Measurements from ENCODE around the gene PDZD2.
"Not testable (repeated sequence)": the region's sequence is repeated elsewhere in the genome, so short reads cannot be mapped to it uniquely, and the experiment has no call there.

The PDZD2 gene

GRCh38 chr5:31691408-31691807, 52.5 kb downstream of the PDZD2 start:
- not testable (repeated sequence) for DNase-seq (ENCODE audit: low read depth)

DNA sequence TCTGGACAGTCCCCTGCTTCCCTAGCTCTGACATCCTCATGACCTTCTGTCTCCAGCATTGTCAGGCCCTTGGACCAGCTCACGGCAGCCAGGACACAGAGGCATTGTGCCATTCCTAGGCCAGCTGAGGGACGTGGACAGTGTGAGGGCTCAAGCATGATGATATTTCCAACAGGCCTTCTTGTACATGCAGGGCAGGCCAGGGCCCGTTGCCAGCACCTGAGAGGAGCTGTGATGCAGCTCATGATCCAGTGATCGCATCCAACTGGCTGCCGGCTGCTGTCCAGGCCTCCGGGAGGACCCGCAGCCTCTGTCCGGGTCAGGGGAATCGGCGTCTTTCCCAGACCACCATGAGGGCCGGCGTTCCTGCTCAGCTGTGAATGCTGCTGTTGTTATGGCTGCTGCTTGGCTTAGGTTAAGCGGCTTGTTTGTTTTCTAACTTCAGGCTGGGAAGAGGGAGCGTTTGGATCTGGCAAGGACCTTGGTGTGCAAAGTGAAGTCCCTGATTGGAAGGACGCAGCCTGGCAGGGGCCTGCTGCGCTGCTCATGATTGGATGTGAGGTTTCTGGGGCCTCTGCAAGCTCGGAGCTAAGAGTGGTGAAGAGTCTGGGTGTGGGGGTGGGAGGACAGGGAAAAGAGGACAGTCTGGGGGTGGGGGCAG, 53.8 kb downstream of the PDZD2 start:
- no peak for DNase-seq (ENCODE audit: low read depth)

DNA sequence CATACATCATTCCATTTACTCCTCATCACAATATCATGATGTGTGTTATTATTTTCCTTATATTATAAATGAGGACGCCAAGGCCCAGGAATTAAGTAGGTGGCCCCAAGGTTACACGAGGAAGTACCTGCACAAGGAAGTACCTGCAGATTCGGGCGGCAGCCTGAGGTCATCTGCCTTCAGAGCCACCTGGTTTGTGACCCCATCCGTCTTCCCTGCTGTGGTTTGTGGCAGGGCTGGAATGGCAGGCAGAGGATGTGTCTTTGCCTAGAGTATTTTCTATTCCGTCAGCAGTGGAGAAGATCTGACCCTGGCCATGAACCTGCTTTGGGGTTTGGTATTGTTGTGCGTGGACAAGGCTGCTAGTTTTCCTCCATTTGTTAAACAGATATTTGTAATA, 59.7 kb downstream of the PDZD2 start:
- DNase-seq (ENCODE audit: low read depth) = no peak

- no peak for DNase-seq (ENCODE audit: low read depth)
Observed at GRCh38 chr5:31701642-31702299, 62.8 kb downstream of the PDZD2 start.

DNA sequence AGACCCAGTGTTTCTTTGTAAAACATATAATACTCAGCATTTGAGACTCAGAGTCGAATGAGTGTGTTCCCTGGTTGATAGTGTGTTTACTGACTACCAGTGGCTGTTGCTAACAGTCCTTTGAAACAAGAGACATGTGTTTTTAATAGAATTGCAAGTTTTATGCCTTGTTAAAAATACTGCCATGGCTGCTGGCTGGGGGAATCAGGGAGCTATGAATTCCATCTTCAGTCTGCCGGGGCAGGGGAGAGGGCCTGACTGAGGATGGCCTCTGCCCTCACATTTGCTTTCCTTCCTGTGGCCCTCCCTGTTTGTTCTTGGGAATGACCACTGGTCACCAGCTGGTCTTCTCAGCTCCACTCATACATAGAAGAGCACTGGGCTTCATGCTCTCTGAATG, 63.8 kb downstream of the PDZD2 start:
- no peak for DNase-seq (ENCODE audit: low read depth)

DNA sequence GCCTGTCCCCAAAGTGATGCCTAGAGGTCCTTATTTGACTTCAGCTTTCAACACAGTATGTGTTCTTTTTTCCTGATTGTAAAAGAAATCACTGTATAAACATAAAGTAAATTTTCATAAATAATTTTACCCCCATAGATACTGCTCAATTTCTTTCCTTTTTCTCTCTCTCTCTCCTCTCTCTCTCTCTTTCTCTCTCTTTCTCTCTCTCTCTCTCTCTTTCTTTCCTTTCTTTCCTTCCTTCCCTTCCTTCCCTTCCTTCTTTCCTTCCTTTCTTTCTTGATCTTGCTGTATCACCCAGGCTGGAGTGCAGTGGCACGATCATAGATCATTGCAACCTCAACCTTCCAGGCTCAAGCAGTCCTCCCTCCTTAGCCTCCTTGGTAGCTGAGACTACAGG, 64.8 kb downstream of the PDZD2 start:
- DNase-seq (ENCODE audit: low read depth) = no peak

GRCh38 chr5:31706186-31706585, 67.3 kb downstream of the PDZD2 start:
- no peak for DNase-seq (ENCODE audit: low read depth)

DNA sequence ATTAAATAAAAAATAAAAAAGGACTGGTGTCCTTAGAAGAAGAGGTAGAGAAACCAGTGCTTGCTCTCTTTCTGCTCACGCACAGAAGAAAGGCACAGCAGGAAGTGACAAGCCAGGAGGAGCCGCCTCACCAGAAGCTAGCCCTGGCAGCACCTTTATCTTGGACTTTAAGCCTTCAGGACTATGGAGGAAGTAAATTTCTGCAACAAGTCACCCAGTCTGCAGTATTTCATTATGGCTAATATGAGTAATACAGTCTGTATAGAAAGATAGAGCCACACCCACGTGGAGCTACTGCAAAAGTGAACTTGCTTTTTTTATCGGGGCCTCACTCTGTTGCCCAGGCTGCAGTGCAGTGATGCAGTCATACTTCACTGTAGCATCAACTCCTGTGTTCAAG, 68.4 kb downstream of the PDZD2 start:
- no peak for DNase-seq (ENCODE audit: low read depth)

- no peak for DNase-seq (ENCODE audit: low read depth)
Observed at GRCh38 chr5:31708089-31708488, 69.2 kb downstream of the PDZD2 start.

DNA sequence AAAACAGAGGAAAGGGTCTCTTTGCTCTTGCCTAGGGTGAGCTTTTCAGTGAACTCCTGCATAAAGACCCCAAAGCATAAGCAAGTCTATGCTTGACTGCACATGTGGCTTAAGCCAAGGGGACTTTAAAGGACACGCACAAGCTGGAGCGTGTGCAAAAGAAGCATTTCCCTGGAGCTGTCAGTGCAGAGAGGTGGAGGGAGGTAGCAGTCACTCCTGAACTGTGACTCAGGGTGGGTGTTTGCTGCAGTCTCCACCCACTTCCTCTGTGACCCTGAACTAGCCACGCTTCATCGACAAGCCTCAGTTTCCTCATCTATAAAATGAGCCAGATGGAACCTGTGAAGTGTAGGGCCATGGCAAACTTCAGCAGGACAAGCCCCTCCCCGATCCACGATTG, 72.4 kb downstream of the PDZD2 start:
- DNase-seq (ENCODE audit: low read depth) = no peak

- DNase-seq (ENCODE audit: low read depth) = no peak
Observed at GRCh38 chr5:31711935-31712592, 73.1 kb downstream of the PDZD2 start.

DNA sequence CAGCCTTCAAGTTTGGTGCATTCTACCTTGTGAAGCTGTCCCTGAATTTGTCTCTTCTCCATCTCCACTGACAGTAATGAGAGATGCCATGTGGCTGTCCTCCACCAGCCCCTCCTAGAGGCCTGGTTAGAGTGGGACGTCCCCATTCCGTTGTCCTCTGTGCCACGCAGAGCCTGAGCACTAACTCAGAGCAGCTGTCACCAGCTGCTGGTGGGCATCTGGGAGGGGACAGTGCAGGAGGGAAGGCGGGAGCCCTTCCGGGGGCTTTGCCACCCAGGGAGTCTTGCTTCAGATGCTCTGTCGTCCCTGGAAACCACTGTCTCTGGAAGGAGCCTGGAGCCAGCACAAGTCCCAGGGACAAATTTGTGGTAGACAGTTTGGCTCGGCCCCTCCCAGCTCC, 78.6 kb downstream of the PDZD2 start:
- no peak for DNase-seq (ENCODE audit: low read depth)

DNA sequence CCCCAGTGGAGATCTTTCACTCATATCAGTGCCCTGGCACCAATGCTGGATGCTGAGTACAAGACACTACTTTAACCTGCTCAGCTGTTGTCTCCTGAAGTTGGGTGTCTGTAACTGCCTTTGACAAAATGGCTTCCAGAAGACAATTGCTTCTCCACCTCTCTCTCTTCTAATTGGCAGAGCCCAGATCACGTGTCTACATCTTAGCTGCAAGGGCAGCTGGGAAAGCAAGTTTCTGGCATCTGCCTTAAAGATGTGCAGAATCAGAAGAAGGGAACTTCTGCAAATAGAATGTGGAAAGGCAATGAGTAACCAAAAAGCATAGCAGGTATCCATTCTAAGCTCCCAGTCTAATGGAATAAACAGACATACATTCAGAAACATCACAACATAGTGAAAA, 81.1 kb downstream of the PDZD2 start:
- no peak for DNase-seq (ENCODE audit: low read depth)

DNA sequence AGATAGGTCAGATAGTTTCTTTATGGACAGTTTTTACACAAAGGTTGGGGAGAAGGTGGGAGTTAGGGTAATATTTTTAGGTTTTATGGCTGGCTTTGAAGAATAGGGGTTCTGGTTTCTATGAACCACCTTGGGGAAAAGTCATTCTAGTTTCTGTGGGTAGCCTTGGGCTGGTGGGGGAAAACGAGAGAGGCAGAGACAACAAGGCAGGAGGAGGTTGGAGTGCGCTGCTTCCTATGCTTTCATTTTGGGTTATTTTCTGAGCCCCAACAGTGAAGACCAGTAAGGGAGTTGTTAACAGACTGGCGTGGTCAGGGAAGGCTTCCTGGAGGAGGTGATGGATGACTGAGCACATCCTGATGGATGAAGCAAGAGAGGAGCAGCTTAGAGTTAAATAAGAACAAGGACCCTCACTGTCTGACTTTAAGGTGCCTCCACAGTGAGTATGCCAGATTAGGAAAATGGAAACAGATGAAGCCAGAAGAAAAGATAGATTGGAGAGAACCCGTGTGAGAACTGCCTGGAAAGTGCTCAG, 81.9 kb downstream of the PDZD2 start:
- no peak for DNase-seq (ENCODE audit: low read depth)

DNA sequence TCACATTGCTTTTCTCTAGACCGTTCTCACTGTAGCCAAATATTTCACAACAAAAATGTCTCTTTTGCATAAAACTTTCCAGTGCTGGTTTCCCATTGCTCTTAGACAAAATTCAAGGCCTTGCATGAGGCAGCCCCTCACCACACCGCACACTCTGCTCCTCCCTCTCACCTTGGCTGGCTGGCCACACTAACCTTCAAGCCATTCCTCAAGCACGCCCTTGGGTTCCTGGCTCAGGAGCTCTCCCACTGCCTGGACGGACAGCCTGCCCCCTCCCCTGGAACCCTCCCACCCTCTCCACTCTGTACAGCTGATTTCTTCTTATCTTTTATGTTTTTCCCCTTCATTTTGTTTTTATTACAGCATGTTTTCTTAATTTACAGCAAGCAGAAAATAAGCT, 83.2 kb downstream of the PDZD2 start:
- no peak for DNase-seq (ENCODE audit: low read depth)

GRCh38 chr5:31725996-31726395, 87.1 kb downstream of the PDZD2 start:
- no peak for DNase-seq (ENCODE audit: low read depth)

- no peak for DNase-seq (ENCODE audit: low read depth)
Observed at GRCh38 chr5:31726952-31727351, 88.0 kb downstream of the PDZD2 start.

- DNase-seq (ENCODE audit: low read depth) = no peak
Observed at GRCh38 chr5:31728039-31728438, 89.1 kb downstream of the PDZD2 start.

- not testable (repeated sequence) for DNase-seq (ENCODE audit: low read depth)
Observed at GRCh38 chr5:31728806-31729205, 89.9 kb downstream of the PDZD2 start.

GRCh38 chr5:31730139-31730538, 91.2 kb downstream of the PDZD2 start:
- no peak for DNase-seq (ENCODE audit: low read depth)

- DNase-seq (ENCODE audit: low read depth) = peak; percentile 15
Observed at GRCh38 chr5:31731016-31731415, 92.1 kb downstream of the PDZD2 start.

DNA sequence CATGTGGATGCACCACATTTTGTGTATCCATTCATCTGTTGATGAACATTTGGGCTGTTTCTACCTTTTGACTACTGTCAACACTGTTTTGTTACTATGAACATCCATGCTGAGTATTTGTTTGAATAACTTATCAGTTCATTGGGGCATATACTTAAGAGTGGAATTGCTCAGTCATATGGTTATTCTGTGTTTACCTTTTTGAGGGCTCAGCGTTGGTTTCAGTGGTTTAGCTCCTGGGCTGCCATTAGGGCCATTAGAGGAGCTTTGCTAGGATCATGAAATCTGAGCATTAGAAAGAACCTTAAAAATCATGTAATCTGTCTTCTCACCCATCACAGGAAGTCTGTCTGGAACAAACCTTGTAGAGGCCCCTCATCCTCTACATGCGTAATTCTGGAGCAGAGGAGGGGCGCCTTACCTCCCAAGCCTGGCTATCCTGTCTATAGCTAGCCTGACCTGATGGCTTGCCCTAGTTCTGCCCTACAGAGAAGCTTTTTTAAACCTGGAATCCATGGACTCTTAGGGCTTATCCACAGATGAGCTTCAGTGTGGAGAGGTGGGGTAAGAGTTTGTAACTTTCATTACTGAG, 92.9 kb downstream of the PDZD2 start:
- peak; percentile 6 for DNase-seq (ENCODE audit: low read depth)

DNA sequence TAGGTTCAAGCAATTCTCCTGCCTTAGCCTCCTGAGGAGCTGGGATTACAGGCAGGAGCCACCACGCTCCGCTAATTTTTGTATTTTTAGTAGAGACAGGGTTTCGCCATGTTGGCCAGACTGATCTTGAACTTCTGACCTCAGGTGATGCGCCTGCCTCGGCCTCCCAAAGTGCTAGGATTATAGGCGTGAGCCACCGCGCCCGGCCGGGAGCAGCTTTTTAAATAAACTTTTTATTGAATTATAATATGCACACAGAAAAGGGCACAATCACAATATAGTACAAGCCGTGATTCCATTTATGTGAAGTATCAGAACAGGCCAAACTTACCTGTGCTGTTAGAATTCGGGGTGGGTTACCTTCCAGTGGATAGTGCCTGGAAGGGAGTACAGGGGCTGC, 93.9 kb downstream of the PDZD2 start:
- DNase-seq (ENCODE audit: low read depth) = not testable (repeated sequence)

Data from T-helper 22 cell (primary cell).